Right lobe of liver (tissue), 6 donors: ENCODE results near the gene CXorf65. TPM values are rescaled to one million over a fixed set of nuclear protein-coding genes. Genes with fewer than 3 reads are reported as not detected.

Source experiments
- ATAC-seq, 4 donors: fragments of 200-7000 bp; cut with Tn5 transposase; one replicate each; pipeline ENCODE4 v1.9.1; 2020; ENCODE audit warnings: mild to moderate bottlenecking in 4 of 4, moderate library complexity in 4 of 4
- DNase-seq, 3 donors: peaks; one replicate each; pipeline ENCODE4 v3.0.0-alpha.2; 2020
- H3K27ac ChIP-seq, 3 donors: fragments of 200-600 bp; one replicate each; pipeline ENCODE4 v1.8.0; 2022
- H3K27me3 ChIP-seq, 2 donors: fragments of 200-600 bp; one replicate each; pipeline ENCODE4 v1.8.0; 2022
- H3K36me3 ChIP-seq, 4 donors: fragments of 200-600 bp; sonication (generic) in 1 of 4; one replicate each; pipeline versions ENCODE4 v1.5.1 to v1.8.0; 2017 to 2022; ENCODE audit warnings: control low read depth in 1 of 4
- H3K4me1 ChIP-seq, 4 donors: fragments of 200-600 bp; sonication (generic) in 1 of 4; one replicate each; pipeline versions ENCODE4 v1.5.1 to v1.8.0; 2017 to 2022; ENCODE audit warnings: control low read depth in 1 of 4
- H3K4me3 ChIP-seq, 3 donors: fragments of 200-600 bp; one replicate each; pipeline ENCODE4 v1.8.0; 2022
- H3K9me3 ChIP-seq, 4 donors: fragments of 200-600 bp; sonication (generic) in 1 of 4; one replicate each; pipeline versions ENCODE4 v1.5.1 to v1.8.0; 2017 to 2022; ENCODE audit warnings: control low read depth in 1 of 4
- POLR2A ChIP-seq: fragments of 450-650 bp; IDR thresholded peaks from one replicate; pipeline ENCODE4 v1.6.1; 2017; ENCODE audit warnings: antibody characterized with exemption, mild to moderate bottlenecking
- WGBS: methylation state at CpG from one replicate; pipeline ENCODE4 v1.1.6; 2018; ENCODE audit warnings: low coverage, low lambda C conversion rate; ENCODE audit not compliant: insufficient coverage; ENCODE audit errors: missing lambda C conversion rate; 5-methylcytosine and 5-hydroxymethylcytosine counted together
- intact Hi-C, 2 donors: fragments of 100-400 bp; cut with DNase I; formaldehyde crosslinking; loops; one replicate each; pipeline versions ENCODE4 v1.11.2 to v1.14.1; 2022
- total RNA-seq, 6 experiments: library from RNA; depleted of rRNA in 2 of 6; stranded (reverse); fragments of >200 nt in 2 of 6; fragmentation: NEBNext Ultra II Directional in 3 of 6; extraction: Animal tissue kit (Norgen Biotek cat#: 25700) in 3 of 6; gene quantifications; one replicate each; pipeline versions ENCODE4 v1.1.0 to v1.2.4, GENCODE V29; 2016 to 2023
- TF ChIP-seq, protein P1 (sequence below), 4 donors: fragments of 200-600 bp in 3 of 4; fragments of 450-650 bp in 1 of 4; IDR thresholded peaks; one replicate each; pipeline versions ENCODE4 v1.5.1 to v1.8.0; 2016 to 2022; ENCODE audit warnings: antibody characterized with exemption in 4 of 4, mild to moderate bottlenecking in 2 of 4
- donor health status: DM: no; HTN: yes; CAD: no.
- donor health status: DM: no; HTN: no; CAD: no.
- donor health status: DM: no; HTN: no; CAD: no.
- donor health status: DM: no; HTN: yes; CAD: no.
- donor health status: DM: no; HTN: yes; CAD: no.

CXorf65 gene
- total RNA-seq, 6 experiments from 2014 or later: not detected

DNA sequence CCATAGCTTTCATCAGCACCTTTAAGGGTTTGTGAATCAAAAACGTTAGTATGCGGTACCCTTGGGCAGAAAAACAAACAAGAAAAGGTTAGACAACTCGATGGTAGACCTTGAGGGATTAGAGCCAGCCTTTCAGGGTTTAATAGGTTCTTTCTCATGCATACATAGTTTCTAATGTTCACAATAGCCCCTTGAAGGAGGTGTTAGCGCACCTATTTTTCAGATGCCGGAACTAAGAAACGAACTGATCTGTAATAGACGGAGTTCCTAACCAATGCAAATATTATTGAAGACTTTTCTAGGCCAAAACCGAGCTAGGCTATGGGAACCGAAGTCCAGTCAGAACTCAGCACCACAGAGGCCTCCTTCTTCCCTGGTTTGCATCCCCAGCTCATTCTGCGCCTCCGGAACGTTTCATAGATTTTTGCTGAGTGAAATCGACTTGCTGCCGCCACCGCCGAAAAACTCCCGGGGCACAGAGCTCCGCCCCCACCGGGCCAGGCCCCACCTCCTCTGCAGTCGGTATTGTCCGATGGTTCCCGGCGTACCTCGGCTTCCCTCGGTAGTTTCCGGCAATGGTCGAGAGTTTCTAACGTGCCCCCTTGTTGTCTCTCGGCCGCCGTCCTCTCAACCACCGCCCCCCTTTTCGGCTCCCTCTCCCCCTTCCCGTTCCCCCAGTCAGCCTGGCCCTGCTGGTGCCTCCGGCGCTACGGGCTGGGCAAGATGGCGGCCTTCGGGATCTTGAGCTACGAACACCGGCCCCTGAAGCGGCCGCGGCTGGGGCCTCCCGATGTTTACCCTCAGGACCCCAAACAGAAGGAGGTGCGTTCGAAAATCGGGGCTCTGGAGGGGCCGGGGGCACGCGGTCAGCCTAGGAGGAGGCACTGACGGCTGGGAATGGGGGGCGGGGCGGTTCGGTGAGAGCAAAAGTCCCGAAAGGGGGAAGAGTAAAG, 11.8 kb upstream of the CXorf65 start, which contains the start of gene MED12:
Gene MED12 (plus strand): TSS at position 565 of the 953 bp plus-strand sequence. CDS start 159 bp downstream, at position 724.
- ATAC-seq (peak; percentile 95 to 99 (median 98)), DNase-seq (peak; percentile 79 to 85 (median 83))
- peak within 1 kb of the TSS; percentile 62 to 74 (median 68) for H3K27ac ChIP-seq
- TF ChIP-seq, protein P1, sequence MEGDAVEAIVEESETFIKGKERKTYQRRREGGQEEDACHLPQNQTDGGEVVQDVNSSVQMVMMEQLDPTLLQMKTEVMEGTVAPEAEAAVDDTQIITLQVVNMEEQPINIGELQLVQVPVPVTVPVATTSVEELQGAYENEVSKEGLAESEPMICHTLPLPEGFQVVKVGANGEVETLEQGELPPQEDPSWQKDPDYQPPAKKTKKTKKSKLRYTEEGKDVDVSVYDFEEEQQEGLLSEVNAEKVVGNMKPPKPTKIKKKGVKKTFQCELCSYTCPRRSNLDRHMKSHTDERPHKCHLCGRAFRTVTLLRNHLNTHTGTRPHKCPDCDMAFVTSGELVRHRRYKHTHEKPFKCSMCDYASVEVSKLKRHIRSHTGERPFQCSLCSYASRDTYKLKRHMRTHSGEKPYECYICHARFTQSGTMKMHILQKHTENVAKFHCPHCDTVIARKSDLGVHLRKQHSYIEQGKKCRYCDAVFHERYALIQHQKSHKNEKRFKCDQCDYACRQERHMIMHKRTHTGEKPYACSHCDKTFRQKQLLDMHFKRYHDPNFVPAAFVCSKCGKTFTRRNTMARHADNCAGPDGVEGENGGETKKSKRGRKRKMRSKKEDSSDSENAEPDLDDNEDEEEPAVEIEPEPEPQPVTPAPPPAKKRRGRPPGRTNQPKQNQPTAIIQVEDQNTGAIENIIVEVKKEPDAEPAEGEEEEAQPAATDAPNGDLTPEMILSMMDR (IDR thresholded peaks at IDR 0.05): no peak
- no peak for TF ChIP-seq POLR2A
- H3K9me3 ChIP-seq: no peaks in the 10 kb centered on the region
- peaks cover 0 to 18% (median 5%) of the 10 kb centered on the region in 4 donors for H3K36me3 ChIP-seq
- intact Hi-C loops: no loop called here
- 31% methylated on average over 50 of the region's 56 CpGs for WGBS
- no peaks in the 10 kb centered on the region for H3K27me3 ChIP-seq
- peak within 1 kb of the TSS; percentile 40 to 62 (median 57) for H3K4me3 ChIP-seq
- no peaks in the 10 kb centered on the region for H3K4me1 ChIP-seq

DNA sequence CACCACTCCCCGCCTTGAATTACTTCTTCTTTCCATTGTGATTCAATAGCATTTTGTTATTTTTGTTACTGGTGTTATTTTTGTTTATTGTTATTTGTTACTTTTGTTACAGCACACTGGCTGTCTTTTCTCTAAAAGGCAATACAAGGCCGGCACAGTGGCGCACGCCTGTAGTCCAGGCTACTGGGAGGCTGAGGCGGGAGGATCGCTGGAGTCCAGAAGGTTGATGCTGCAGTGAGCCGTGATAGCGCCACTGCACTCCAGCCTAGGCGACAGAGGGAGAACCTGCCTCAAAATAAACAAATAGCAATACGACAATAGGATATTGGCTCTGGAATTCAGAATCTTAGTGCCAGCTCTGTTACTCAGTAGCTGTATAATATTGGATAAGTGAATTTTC, 10.8 kb upstream of the CXorf65 start:
- Histone ChIP-seq H3K9me3 (no peaks in the 10 kb centered on the region), H3K27me3 (no peaks in the 10 kb centered on the region), H3K4me3 (no peak overlapping the region), H3K36me3 (peaks cover 0 to 10% (median 1%) of the 10 kb centered on the region in 4 donors), H3K27ac (no peak overlapping the region), H3K4me1 (no peaks in the 10 kb centered on the region)
- intact Hi-C loops: no loop called here
- WGBS: 76% methylated on average over 10 of the region's 10 CpGs
- no peak for TF ChIP-seq POLR2A
- TF ChIP-seq, protein P1 (IDR thresholded peaks at IDR 0.05): no peak
- ATAC-seq (no peak), DNase-seq (no peak)

DNA sequence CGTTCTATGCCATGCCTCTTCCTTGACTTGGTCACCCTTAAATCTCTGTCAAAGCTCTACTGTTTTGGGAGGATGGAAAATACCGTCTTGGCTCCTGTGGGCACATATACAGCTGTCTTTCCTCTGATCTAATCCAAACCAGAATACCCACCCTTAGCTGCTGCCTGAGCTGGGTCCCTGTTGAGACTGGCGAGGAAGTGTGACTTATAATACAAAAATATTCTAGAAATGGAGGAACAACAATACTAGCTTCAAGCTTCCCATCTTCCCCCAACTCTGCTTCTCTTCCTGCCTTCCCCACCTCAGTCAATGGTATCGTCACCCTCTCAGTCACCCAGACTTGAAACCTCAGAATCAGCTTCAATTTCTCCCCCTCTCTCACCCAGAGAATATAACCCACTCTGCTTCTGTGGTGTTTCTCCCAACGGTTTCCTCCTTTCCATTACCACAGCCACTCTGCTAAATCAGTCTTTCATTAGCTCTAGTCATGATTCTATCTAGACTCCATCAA, 5.4 kb upstream of the CXorf65 start:
- Histone ChIP-seq H3K27me3 (no peaks in the 10 kb centered on the region), H3K9me3 (no peaks in the 10 kb centered on the region), H3K36me3 (no peaks in the 10 kb centered on the region), H3K27ac (peak overlapping the region in 1 of 3 donors; percentile 19), H3K4me3 (no peak overlapping the region), H3K4me1 (no peaks in the 10 kb centered on the region)
- DNase-seq (peak in 1 of 3 donors; percentile 1), ATAC-seq (peak in 1 of 4 donors; percentile 20)
- TF ChIP-seq, protein P1 (IDR thresholded peaks at IDR 0.05): no peak
- 40% methylated on average over 5 of the region's 5 CpGs for WGBS
- intact Hi-C loops: no loop called here

DNA sequence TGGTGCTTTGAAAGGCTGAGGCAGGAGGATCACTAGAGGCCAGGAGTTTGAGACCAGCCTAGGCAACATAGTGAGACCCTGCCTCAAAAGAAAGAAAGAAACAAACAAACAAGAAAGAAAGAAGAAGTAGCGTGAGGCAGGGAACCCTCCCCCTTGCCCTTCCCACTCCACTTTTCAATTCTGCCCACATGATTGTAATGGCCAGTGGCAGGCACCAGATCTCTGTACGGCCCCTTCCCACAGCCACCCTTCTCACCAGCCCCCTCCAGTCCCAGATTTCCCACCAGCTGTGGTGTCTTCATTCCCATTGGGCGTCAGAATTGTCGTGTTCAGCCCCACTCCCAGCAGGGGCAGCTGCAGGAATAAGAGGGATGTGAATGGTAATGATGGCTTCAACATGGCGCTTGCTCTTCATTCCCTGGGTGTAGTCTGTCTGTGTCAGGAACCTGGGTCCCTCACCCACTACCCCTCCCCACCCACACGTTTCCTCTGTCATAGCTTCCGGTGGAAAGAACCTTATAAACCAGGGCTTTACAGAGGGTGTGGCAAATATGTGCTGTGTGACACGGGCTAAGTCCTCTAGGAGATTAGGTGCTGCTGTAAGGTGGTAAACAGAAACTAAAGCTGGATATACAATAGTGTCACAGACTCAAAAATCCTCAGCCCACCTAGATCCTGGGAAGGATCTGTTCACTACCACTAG, 4.8 kb upstream of the CXorf65 start, which contains the start of gene IL2RG:
Gene IL2RG (minus strand): TSS at position 437 of the 703 bp plus-strand sequence. CDS start 38 bp downstream, at position 399.
- ATAC-seq (peak; percentile 51 to 71 (median 60)), DNase-seq (peak in 1 of 3 donors; percentile 34)
- no peaks in the 10 kb centered on the region for H3K4me1 ChIP-seq
- TF ChIP-seq POLR2A: peak; percentile 47
- TF ChIP-seq, protein P1 (IDR thresholded peaks at IDR 0.05): no peak
- H3K4me3 ChIP-seq: peak within 1 kb of the TSS in 1 of 3 donors; percentile 1
- H3K27ac ChIP-seq: peak within 1 kb of the TSS in 2 of 3 donors; percentile 3 to 40
- WGBS: 38% methylated on average over 7 of the region's 8 CpGs
- no peaks in the 10 kb centered on the region for H3K36me3 ChIP-seq
- H3K27me3 ChIP-seq: no peaks in the 10 kb centered on the region
- intact Hi-C loops: no loop called here
- H3K9me3 ChIP-seq: no peaks in the 10 kb centered on the region
